GM20000 (cell line): ENCODE results near the gene ELOVL5.
"Not testable (repeated sequence)": the region's sequence is repeated elsewhere in the genome, so short reads cannot be mapped to it uniquely, and the experiment has no call there.

ENCODE experiments used
- DNase-seq: peaks from one replicate; pipeline ENCODE4 v3.0.0; 2012; ENCODE audit warnings: low spot score
- TF ChIP-seq, protein P1 (sequence below): IDR thresholded peaks from 2 replicates; pipeline ENCODE4 v1.5.1; 2012; ENCODE audit warnings: mild to moderate bottlenecking, control low read depth; ENCODE audit errors: extremely low read depth, missing control alignments

The ELOVL5 gene

DNA sequence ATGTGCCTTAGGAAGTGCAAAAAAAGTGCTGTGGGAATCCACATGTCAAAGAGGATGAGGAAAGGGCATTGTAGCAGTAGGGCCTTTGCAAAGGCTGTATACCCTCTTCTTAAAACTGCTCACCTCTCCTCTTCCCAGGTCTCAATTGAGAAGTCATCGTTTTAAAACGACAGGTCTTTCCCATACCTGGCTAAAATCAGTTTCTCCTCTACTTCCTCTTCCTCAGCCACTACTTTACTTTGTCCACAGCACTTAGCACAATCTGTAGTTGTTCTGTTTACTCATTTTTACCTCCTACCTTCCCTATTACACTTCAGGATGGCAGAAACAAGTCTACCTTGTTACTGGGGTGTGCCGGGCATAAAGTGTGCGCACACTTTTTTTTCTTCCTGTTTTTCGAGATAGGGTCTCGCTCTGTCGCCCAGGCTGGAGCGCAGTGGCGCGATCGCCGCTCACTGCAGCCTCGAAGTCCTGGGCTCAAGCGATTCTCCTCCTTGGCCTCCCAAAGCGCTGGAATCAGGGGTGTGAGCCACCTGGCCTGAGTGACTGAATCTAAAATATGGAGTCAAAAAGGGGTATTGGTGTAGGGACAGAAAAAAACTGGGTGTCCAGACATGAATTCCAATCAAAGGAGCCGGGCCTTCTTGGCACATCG lies 9.8 kb upstream of the ELOVL5 start:
- TF ChIP-seq, protein P1, sequence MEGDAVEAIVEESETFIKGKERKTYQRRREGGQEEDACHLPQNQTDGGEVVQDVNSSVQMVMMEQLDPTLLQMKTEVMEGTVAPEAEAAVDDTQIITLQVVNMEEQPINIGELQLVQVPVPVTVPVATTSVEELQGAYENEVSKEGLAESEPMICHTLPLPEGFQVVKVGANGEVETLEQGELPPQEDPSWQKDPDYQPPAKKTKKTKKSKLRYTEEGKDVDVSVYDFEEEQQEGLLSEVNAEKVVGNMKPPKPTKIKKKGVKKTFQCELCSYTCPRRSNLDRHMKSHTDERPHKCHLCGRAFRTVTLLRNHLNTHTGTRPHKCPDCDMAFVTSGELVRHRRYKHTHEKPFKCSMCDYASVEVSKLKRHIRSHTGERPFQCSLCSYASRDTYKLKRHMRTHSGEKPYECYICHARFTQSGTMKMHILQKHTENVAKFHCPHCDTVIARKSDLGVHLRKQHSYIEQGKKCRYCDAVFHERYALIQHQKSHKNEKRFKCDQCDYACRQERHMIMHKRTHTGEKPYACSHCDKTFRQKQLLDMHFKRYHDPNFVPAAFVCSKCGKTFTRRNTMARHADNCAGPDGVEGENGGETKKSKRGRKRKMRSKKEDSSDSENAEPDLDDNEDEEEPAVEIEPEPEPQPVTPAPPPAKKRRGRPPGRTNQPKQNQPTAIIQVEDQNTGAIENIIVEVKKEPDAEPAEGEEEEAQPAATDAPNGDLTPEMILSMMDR: no peak

DNA sequence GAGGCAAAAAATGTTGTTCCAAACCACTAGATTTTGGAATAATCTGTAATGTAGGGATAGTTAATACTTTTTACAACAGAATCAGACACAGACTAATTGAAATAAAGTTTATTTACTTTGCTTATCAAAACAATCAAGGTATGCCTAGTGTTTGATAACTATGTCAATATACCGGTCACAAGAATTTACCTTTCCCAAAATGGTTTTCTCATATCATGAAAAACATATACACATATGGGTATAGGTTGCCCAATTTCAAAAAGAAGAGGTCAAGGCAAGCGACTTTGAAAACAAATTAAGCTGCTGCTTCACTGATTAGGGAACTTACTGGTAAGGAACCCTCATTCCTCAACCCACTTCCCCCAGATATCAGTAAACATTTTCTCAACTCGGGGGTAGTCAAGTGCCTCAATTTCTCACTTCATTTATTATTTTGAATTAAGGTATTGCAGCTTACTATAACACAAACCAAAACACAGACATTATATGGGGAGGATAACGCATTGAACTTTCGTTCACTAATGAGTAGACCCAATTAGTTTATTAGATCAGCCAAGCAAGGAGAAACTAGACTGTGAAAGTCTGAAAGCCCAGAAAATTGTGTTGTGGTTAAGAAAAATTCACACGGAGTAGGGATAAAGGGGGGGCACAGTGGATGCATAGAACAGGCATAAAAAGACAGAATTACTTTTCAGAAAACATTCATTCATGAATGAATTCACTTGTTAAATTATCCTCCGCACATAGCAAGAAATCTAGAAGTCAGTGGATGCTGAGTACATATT lies 9.0 kb upstream of the ELOVL5 start:
- TF ChIP-seq, protein P1: no peak
- DNase-seq: no peak

More for the DNA sequence above, 9.8 kb upstream of the ELOVL5 start:
- peak; percentile 33 for DNase-seq

DNA sequence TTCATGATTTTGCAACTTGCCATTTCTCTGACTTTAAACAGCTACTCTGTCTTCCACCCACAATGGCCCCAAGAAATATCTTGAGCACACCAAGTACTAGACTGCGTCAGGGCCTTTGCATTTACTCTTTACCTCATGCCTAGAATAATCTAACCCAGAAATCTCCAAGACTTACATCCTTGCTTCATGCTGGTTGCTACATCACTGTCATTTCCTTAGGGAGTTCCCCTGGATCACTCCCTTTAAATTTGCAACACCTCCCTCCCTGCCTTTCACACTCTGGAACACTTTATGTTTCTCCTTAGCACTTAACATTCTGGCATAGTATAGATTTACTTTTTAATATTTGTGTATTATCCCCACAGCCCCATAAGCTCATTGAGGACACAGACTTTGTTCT lies 4.9 kb upstream of the ELOVL5 start:
- DNase-seq: no peak
- TF ChIP-seq, protein P1: no peak

DNA sequence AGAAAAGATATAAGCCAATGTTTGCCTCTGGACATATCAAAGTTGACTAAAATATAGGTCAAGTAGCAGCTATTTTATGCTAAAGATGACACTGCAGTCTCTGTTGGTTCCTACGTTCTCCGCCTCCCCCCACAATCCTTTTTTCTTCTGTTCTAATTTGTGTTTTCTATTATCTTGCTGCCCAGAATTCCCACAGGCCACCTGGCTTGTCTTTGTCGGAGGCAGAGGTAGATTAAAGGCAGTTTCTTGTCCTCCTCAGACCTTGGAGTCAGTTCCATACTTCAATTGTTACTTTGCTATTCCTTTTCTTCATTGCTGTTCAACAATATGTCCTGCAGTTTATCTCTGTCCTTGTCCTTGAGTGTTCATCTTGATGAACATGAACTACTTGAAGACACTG lies 3.6 kb upstream of the ELOVL5 start:
- TF ChIP-seq, protein P1: no peak
- no peak for DNase-seq

DNA sequence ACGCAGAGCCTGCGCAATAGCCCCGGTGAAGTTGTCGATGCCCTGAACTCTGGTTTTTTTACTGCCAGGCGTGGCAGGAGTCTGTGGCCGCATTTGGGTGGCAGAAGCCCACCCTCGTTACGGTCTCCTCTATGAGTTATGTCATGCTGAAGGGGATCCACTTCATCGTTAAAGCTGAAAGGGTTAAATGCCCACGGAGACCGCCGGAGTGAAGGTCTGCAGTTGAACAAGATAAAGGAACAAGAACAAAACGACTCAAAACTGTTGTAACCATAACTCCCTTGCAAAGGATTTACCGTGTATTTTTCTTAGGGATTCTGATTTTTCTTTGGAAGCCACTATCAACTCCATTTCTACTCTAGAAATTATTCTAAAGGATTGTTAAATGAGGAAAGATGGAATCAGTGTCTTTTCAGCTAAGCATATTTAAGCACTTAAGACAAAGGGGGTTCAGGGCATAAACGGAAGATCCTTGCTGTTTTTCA lies 501 bp upstream of the ELOVL5 start:
- TF ChIP-seq, protein P1: no peak
- DNase-seq: no peak

DNA sequence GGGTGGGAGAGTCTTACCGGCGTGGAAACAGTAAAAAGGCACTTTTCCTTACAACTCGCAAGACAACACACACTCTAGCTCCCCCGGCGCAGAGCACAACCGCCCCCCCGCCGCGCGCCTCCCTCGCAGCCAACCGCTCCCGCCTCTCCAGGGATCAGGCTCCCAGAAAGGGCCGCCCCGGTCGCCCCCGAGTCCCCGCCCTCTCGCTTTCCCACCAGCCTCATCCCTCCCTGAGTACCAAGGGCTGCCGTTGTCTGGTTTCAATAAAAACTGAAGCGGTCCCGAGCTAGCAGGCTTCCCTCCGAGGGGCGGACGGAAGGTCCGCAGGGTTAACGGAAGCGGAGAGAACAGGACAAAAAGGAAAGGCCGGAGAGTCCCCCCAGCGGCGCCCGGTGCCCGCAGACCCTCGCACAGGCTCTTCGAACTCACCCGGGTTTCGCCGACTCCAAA lies 804 bp downstream of the ELOVL5 start:
- DNase-seq: peak; percentile 50
- TF ChIP-seq, protein P1: no peak

DNA sequence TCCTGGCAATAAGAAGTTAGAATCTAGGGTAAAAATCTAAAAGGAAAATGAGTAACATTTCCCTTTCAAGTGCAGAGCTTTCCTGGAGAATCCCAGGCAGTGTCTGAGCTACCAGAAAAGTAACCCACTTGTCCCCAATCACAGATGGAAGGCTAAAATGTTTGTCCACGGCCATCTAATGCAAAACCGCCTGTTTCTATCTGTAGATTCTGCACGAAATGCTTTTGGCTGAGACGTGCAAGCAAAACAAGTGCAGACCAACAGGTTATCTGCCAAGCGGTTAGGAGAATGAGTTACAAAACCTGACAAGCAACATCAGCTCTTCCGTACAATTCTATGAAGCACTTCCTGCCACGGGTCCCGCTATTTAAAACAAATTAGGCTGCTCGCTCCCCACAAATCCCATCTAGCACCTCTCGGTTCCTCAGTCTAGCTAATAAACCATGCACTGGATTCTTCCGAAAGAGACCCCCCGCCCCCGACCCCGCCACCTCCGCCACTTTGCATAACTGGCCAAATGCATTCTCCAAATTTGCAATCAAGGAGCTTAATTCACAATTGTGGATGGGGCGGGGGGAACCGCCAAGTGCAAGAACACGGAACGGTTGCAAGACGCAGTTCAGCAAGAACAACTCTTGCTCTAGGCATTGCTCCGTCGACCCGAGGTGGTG lies 1.4 kb downstream of the ELOVL5 start:
- TF ChIP-seq, protein P1: no peak
- DNase-seq: peak; percentile 34

DNA sequence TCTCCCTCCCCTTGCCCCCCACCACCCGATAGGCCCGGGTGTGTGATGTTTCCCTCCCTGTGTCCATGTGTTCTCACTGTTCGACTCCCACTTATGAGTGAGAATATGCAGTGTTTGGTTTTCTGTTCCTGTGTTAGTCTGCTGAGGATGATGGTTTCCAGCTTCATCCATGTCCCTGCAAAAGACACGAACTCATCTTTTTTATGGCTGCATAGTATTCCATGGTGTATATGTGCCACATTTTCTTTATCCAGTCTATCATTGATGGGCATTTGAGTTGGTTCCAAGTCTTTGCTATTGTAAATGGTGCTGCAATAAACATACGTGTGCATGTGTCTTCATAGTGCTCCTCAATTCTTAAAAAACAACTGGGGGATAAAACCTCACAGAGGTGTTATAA lies 2.7 kb downstream of the ELOVL5 start:
- not testable (repeated sequence) for DNase-seq
